Neural cell (in vitro differentiated cells): Measurements from ENCODE around the gene GABRG3. TPM values are rescaled to one million over a fixed set of nuclear protein-coding genes. Genes with fewer than 3 reads are reported as not detected.

ENCODE experiments used
- H2AFZ ChIP-seq: fragments of 200-600, 300-800 bp; sonication (generic), shearing (Covaris generic); 2 replicates; pipeline ENCODE4 v1.6.0; 2014; ENCODE audit warnings: low read depth, mild to moderate bottlenecking, antibody characterized with exemption, low read length, moderate library complexity
- H3F3A ChIP-seq: fragments of 200-600 bp; shearing (Covaris generic); 2 replicates; pipeline ENCODE4 v1.6.1; 2016; ENCODE audit warnings: mild to moderate bottlenecking, moderate library complexity, mixed read lengths, antibody characterized with exemption, low read length; ENCODE audit not compliant: insufficient read depth, poor library complexity, severe bottlenecking
- H3K27ac ChIP-seq: fragments of 200-600, 300-800 bp; sonication (generic), shearing (Covaris generic); 2 replicates; pipeline ENCODE4 v1.5.1; 2014; ENCODE audit warnings: mild to moderate bottlenecking, low read length, moderate library complexity
- H3K27me3 ChIP-seq: fragments of 300-800, 200-600 bp; sonication (generic), shearing (Covaris generic); 2 replicates; pipeline ENCODE4 v1.6.0; 2014; ENCODE audit warnings: mild to moderate bottlenecking, low read depth, low read length, moderate library complexity; ENCODE audit not compliant: insufficient read depth
- H3K36me3 ChIP-seq: fragments of 300-800, 200-600 bp; sonication (generic), shearing (Covaris generic); 2 replicates; pipeline ENCODE4 v1.5.1; 2014; ENCODE audit warnings: mild to moderate bottlenecking, antibody characterized with exemption, low read length, moderate library complexity; ENCODE audit not compliant: insufficient read depth
- H3K4me2 ChIP-seq: fragments of 300-800, 200-600 bp; sonication (generic), shearing (Covaris generic); 2 replicates; pipeline ENCODE4 v1.6.0; 2014; ENCODE audit warnings: mild to moderate bottlenecking, low read length
- H3K4me3 ChIP-seq: fragments of 300-800, 200-600 bp; sonication (generic), shearing (Covaris generic); 2 replicates; pipeline ENCODE4 v1.5.1; 2014; ENCODE audit warnings: mild to moderate bottlenecking, low read length, moderate library complexity
- H3K79me2 ChIP-seq: fragments of 200-600 bp; shearing (Covaris generic); replicated peaks from 2 replicates; pipeline ENCODE4 v1.6.0; 2014; ENCODE audit warnings: mild to moderate bottlenecking, low read length, moderate library complexity; ENCODE audit not compliant: insufficient read depth
- H3K9ac ChIP-seq: fragments of 300-800, 200-600 bp; sonication (generic), shearing (Covaris generic); 2 replicates; pipeline ENCODE4 v1.6.1; 2016; ENCODE audit warnings: mild to moderate bottlenecking, low read length, mixed read lengths
- H3K9me2 ChIP-seq: fragments of 200-600 bp; shearing (Covaris generic); 2 replicates; pipeline ENCODE4 v1.6.1; 2016; ENCODE audit warnings: mild to moderate bottlenecking, low read length, mixed read lengths; ENCODE audit not compliant: insufficient read depth
- H3K9me3 ChIP-seq: fragments of 200-600, 300-800 bp; sonication (generic), shearing (Covaris generic); 2 replicates; pipeline ENCODE4 v1.6.1; 2016; ENCODE audit warnings: mild to moderate bottlenecking, mixed run types, low read length, moderate library complexity, mixed read lengths
- H4K20me1 ChIP-seq: fragments of 200-600 bp; shearing (Covaris generic); 2 replicates; pipeline ENCODE4 v1.6.1; 2016; ENCODE audit warnings: mild to moderate bottlenecking, mixed run types; ENCODE audit not compliant: insufficient read depth
- CTCF ChIP-seq: fragments of 450-650 bp; IDR thresholded peaks from 2 replicates; pipeline ENCODE4 v1.5.1; 2014; ENCODE audit warnings: antibody characterized with exemption, mild to moderate bottlenecking, moderate library complexity; ENCODE audit not compliant: poor library complexity, severe bottlenecking
- EP300 ChIP-seq: fragments of 450-650 bp; conservative IDR thresholded peaks from 2 replicates; pipeline ENCODE4 v1.6.1; 2014; ENCODE audit warnings: antibody characterized with exemption, mild to moderate bottlenecking, moderate library complexity; ENCODE audit not compliant: poor library complexity, severe bottlenecking
- EZH2 ChIP-seq: fragments of 200-600, 300-800 bp; shearing (Covaris generic), sonication (generic); IDR thresholded peaks from 2 replicates; pipeline ENCODE4 v1.6.1; 2014; ENCODE audit warnings: antibody characterized with exemption, low read length, borderline replicate concordance, mild to moderate bottlenecking; ENCODE audit not compliant: insufficient read depth, poor library complexity, severe bottlenecking
- MXI1 ChIP-seq: fragments of 450-650 bp; conservative IDR thresholded peaks from 2 replicates; pipeline ENCODE4 v1.6.1; 2014; ENCODE audit warnings: antibody characterized with exemption, mild to moderate bottlenecking; ENCODE audit not compliant: poor library complexity, severe bottlenecking
- POLR2AphosphoS5 ChIP-seq: IDR thresholded peaks from 2 replicates; pipeline ENCODE4 v1.6.1; 2012
- RAD21 ChIP-seq: fragments of 450-650 bp; conservative IDR thresholded peaks from 2 replicates; pipeline ENCODE4 v1.6.1; 2014; ENCODE audit warnings: antibody characterized with exemption, mild to moderate bottlenecking, moderate library complexity
- REST ChIP-seq: IDR thresholded peaks from 2 replicates; pipeline ENCODE4 v1.6.1; 2012; ENCODE audit warnings: borderline replicate concordance
- SMC3 ChIP-seq: fragments of 450-650 bp; conservative IDR thresholded peaks from 2 replicates; pipeline ENCODE4 v1.6.1; 2014; ENCODE audit warnings: antibody characterized with exemption, mild to moderate bottlenecking, moderate library complexity; ENCODE audit not compliant: poor library complexity
- TAF1 ChIP-seq: IDR thresholded peaks from 2 replicates; pipeline ENCODE4 v1.6.1; 2012; ENCODE audit warnings: low read depth
- polyA plus RNA-seq: library from polyadenylated mRNA; depleted of rRNA; stranded (reverse); fragments of >200 nt; gene quantifications from 2 replicates; pipeline ENCODE4 v1.2.3, GENCODE V29; 2014

Gene GABRG3
- polyA plus RNA-seq, 1 donor from 2014 or later = 1.2 TPM

GRCh38 chr15:27401471-27401870, 430.5 kb downstream of the GABRG3 start:
- no peak for TF ChIP-seq EZH2
- TF ChIP-seq POLR2AphosphoS5 = no peak
- no peak for TF ChIP-seq SMC3
- TF ChIP-seq EP300 = no peak
- no peak for TF ChIP-seq REST
- TF ChIP-seq TAF1 = no peak
- no peak for TF ChIP-seq RAD21
- no peak for TF ChIP-seq MXI1
- TF ChIP-seq CTCF = no peak
- no peaks in the 10 kb centered on the region for H3K9me2 ChIP-seq
- H3K27me3 ChIP-seq = no peaks in the 10 kb centered on the region
- no peak overlapping the region for H2AFZ ChIP-seq
- no peaks in the 10 kb centered on the region for H3K9me3 ChIP-seq
- no peaks in the 10 kb centered on the region for H3K79me2 ChIP-seq
- H3K4me2 ChIP-seq = no peak overlapping the region
- H3K27ac ChIP-seq = no peak overlapping the region
- no peak overlapping the region for H3K9ac ChIP-seq
- H4K20me1 ChIP-seq = no peaks in the 10 kb centered on the region
- no peaks in the 10 kb centered on the region for H3K36me3 ChIP-seq
- H3F3A ChIP-seq = no peaks in the 10 kb centered on the region
- H3K4me3 ChIP-seq = no peak overlapping the region

GRCh38 chr15:27408428-27408827, 437.4 kb downstream of the GABRG3 start:
- Histone ChIP-seq H3K4me3 (no peak overlapping the region), H3K36me3 (no peaks in the 10 kb centered on the region), H4K20me1 (no peaks in the 10 kb centered on the region), H3K9me2 (no peaks in the 10 kb centered on the region), H3K27ac (no peak overlapping the region), H3K9ac (no peak overlapping the region), H3F3A (no peaks in the 10 kb centered on the region), H2AFZ (no peak overlapping the region), H3K27me3 (no peaks in the 10 kb centered on the region), H3K4me2 (no peak overlapping the region), H3K9me3 (no peaks in the 10 kb centered on the region), H3K79me2 (no peaks in the 10 kb centered on the region)
- no peak for TF ChIP-seq SMC3
- TF ChIP-seq EP300 = no peak
- no peak for TF ChIP-seq RAD21
- TF ChIP-seq REST = no peak
- no peak for TF ChIP-seq MXI1
- no peak for TF ChIP-seq TAF1
